DLD1 (cell line): ENCODE data around the gene MLPH.

ENCODE experiments used
- in situ Hi-C: cut with HindIII; loops from 2 replicates; pipeline ENCODE4 v1.10.0; 2017; ENCODE audit warnings: low sequenced_read_pairs

Gene MLPH

GRCh38 chr2:237496428-237496827, 9.4 kb downstream of the MLPH start:
- in situ Hi-C loops, result no loop called here

GRCh38 chr2:237497009-237497837, 10.2 kb downstream of the MLPH start:
- in situ Hi-C loops, result no loop called here

GRCh38 chr2:237497838-237498186, 10.8 kb downstream of the MLPH start:
- in situ Hi-C loops, result no loop called here

GRCh38 chr2:237498341-237498740, 11.3 kb downstream of the MLPH start:
- in situ Hi-C loops, result no loop called here

- in situ Hi-C loops, result no loop called here
Observed at GRCh38 chr2:237500681-237501424, 13.8 kb downstream of the MLPH start.

GRCh38 chr2:237501892-237502513, 15.0 kb downstream of the MLPH start:
- in situ Hi-C loops, result no loop called here

GRCh38 chr2:237503201-237503600, 16.1 kb downstream of the MLPH start:
- in situ Hi-C loops, result no loop called here

GRCh38 chr2:237505188-237505939, 18.3 kb downstream of the MLPH start:
- in situ Hi-C loops, result no loop called here

GRCh38 chr2:237507512-237507911, 20.5 kb downstream of the MLPH start:
- in situ Hi-C loops, result no loop called here

GRCh38 chr2:237508361-237508760, 21.3 kb downstream of the MLPH start:
- in situ Hi-C loops, result no loop called here

GRCh38 chr2:237509151-237509550, 22.1 kb downstream of the MLPH start:
- in situ Hi-C loops, result no loop called here

GRCh38 chr2:237509905-237510304, 22.9 kb downstream of the MLPH start:
- in situ Hi-C loops, result no loop called here

- in situ Hi-C loops, result no loop called here
Observed at GRCh38 chr2:237510502-237511217, 23.6 kb downstream of the MLPH start.

- in situ Hi-C loops, result no loop called here
Observed at GRCh38 chr2:237511433-237511832, 24.4 kb downstream of the MLPH start.

- in situ Hi-C loops, result no loop called here
Observed at GRCh38 chr2:237511885-237512405, 24.9 kb downstream of the MLPH start.

GRCh38 chr2:237512774-237513466, 25.9 kb downstream of the MLPH start:
- in situ Hi-C loops, result no loop called here

- in situ Hi-C loops, result no loop called here
Observed at GRCh38 chr2:237513693-237514092, 26.6 kb downstream of the MLPH start.

- in situ Hi-C loops, result no loop called here
Observed at GRCh38 chr2:237514474-237515130, 27.6 kb downstream of the MLPH start.

- in situ Hi-C loops, result no loop called here
Observed at GRCh38 chr2:237515166-237515565, 28.1 kb downstream of the MLPH start.
